Occipital lobe (tissue), 2 donors: Measurements from ENCODE around the gene KIF6. TPM values are rescaled to one million over a fixed set of nuclear protein-coding genes. Genes with fewer than 3 reads are reported as not detected.

Source experiments
- DNase-seq: peaks from one replicate; lab custom pipeline; 2025; lab: John Stamatoyannopoulos, UW
- total RNA-seq: library from RNA; depleted of rRNA; stranded (reverse); fragments of >200 nt; gene quantifications from one replicate; pipeline ENCODE4 v1.2.3, GENCODE V29; 2014

Gene KIF6
- total RNA-seq, 1 donor from 2014 or later = 3.3 TPM

GRCh38 chr6:39353698-39354315, 371.4 kb downstream of the KIF6 start:
- DNase-seq = no peak

GRCh38 chr6:39350723-39351505, 374.3 kb downstream of the KIF6 start:
- DNase-seq = no peak

GRCh38 chr6:39348740-39349139, 376.5 kb downstream of the KIF6 start:
- no peak for DNase-seq

- DNase-seq = peak; percentile 33
These were observed 377.2 kb downstream of the KIF6 start for GRCh38 chr6:39347906-39348585.

GRCh38 chr6:39347206-39347605, 378.0 kb downstream of the KIF6 start:
- no peak for DNase-seq

- no peak for DNase-seq
These were observed 380.4 kb downstream of the KIF6 start for GRCh38 chr6:39344821-39345280.

GRCh38 chr6:39343396-39343870, 381.8 kb downstream of the KIF6 start:
- no peak for DNase-seq

- no peak for DNase-seq
These were observed 382.4 kb downstream of the KIF6 start for GRCh38 chr6:39342692-39343395.

GRCh38 chr6:39341937-39342336, 383.3 kb downstream of the KIF6 start:
- DNase-seq = no peak

- no peak for DNase-seq
These were observed 383.9 kb downstream of the KIF6 start for GRCh38 chr6:39341352-39341751.

- no peak for DNase-seq
These were observed 385.2 kb downstream of the KIF6 start for GRCh38 chr6:39339868-39340550.

GRCh38 chr6:39339096-39339867, 385.9 kb downstream of the KIF6 start:
- DNase-seq = no peak

GRCh38 chr6:39338397-39338796, 386.8 kb downstream of the KIF6 start:
- DNase-seq = no peak

GRCh38 chr6:39335780-39336545, 389.2 kb downstream of the KIF6 start:
- DNase-seq = no peak

- DNase-seq = no peak
These were observed 391.4 kb downstream of the KIF6 start for GRCh38 chr6:39333644-39334438.

GRCh38 chr6:39330476-39330875, 394.7 kb downstream of the KIF6 start:
- no peak for DNase-seq

- no peak for DNase-seq
These were observed 395.2 kb downstream of the KIF6 start for GRCh38 chr6:39330057-39330456.

- DNase-seq = no peak
These were observed 397.1 kb downstream of the KIF6 start for GRCh38 chr6:39328066-39328465.

- DNase-seq = no peak
These were observed 397.7 kb downstream of the KIF6 start for GRCh38 chr6:39327507-39327906.
